Measurements from ENCODE around the gene DFFB. TPM values are rescaled to one million over a fixed set of nuclear protein-coding genes. Genes with fewer than 3 reads are reported as not detected.

The DFFB gene
- total and polyA plus RNA-seq, 9 of the 15 experiments (the other 6 are each of a cell fraction or from before 2014, with no cell fraction given), result 2.3 to 15.8 (median 11.5) TPM

DNA sequence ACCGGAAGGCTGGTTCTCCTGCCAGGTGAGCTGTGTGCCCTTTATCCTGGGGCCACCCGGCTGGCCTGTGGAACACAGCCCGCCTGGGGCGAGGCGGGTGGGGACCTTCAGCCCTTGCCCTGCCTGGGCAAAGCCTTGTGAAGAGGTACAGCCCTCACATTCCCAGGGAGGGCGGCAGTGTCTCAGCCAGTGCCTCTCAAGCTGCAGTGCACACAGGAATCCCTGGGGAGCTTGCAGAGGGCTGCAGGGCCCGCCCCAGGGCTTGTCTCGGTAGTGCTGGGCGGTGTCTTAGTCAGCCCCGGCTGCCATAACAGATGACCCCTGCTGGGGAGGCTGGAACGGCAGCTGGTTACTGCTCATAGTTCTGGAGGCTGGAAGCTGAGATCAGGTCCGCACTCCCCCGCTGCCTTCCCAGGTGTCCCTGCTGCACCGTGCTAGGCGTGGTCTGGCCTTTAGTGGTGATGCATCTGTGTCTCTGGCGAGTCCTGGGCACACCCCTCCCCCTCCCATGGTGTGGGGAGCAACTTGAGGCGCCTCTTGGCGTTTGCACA, 12.6 kb downstream of the DFFB start (continued):
- TF ChIP-seq, protein P1, sequence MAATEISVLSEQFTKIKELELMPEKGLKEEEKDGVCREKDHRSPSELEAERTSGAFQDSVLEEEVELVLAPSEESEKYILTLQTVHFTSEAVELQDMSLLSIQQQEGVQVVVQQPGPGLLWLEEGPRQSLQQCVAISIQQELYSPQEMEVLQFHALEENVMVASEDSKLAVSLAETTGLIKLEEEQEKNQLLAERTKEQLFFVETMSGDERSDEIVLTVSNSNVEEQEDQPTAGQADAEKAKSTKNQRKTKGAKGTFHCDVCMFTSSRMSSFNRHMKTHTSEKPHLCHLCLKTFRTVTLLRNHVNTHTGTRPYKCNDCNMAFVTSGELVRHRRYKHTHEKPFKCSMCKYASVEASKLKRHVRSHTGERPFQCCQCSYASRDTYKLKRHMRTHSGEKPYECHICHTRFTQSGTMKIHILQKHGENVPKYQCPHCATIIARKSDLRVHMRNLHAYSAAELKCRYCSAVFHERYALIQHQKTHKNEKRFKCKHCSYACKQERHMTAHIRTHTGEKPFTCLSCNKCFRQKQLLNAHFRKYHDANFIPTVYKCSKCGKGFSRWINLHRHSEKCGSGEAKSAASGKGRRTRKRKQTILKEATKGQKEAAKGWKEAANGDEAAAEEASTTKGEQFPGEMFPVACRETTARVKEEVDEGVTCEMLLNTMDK (IDR thresholded peaks at IDR 0.05; ENCODE audit: borderline replicate concordance, insufficient read depth, low read depth, low read length, poor library complexity, severe bottlenecking), result peak; percentile 47
- no peak for TF ChIP-seq BRD4 (IDR thresholded peaks at IDR 0.05)
- TF ChIP-seq PHF8 (IDR thresholded peaks at IDR 0.05; ENCODE audit: borderline replicate concordance, low read length), result peak; percentile 16; the same call in 1 of the 2 replicates
- TF ChIP-seq ZNF444 (CRISPR knock-in tag; IDR thresholded peaks at IDR 0.05), result no peak
- no peak for TF ChIP-seq PTTG1 (tag; IDR thresholded peaks at IDR 0.05; ENCODE audit: low read depth)
- TF ChIP-seq SOX6 (IDR thresholded peaks at IDR 0.05), result no peak
- TF ChIP-seq ESRRA (IDR thresholded peaks at IDR 0.05; ENCODE audit: borderline replicate concordance, low read depth), result no peak
- no peak for TF ChIP-seq SMARCA5 (IDR thresholded peaks at IDR 0.05)
- TF ChIP-seq, protein P2, sequence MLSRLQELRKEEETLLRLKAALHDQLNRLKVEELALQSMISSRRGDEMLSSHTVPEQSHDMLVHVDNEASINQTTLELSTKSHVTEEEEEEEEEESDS (CRISPR knock-in tag; IDR thresholded peaks at IDR 0.05), result no peak
- no peak for TF ChIP-seq ZNF583 (CRISPR knock-in tag; IDR thresholded peaks at IDR 0.05)
- TF ChIP-seq CREB1 (IDR thresholded peaks at IDR 0.05), result peak; percentile 23; the same call in 1 of the 2 replicates
- no peak for TF ChIP-seq CREB1 (CRISPR knock-in tag; IDR thresholded peaks at IDR 0.05)
- no peak for TF ChIP-seq BMI1 (IDR thresholded peaks at IDR 0.05; ENCODE audit: low read length)
- TF ChIP-seq FOXK2 (conservative IDR thresholded peaks at IDR 0.05 in 1 of 2, IDR thresholded peaks at IDR 0.05 in 1 of 2; ENCODE audit: low read depth in 2 of 2), result no peak
- TF ChIP-seq, protein P3, sequence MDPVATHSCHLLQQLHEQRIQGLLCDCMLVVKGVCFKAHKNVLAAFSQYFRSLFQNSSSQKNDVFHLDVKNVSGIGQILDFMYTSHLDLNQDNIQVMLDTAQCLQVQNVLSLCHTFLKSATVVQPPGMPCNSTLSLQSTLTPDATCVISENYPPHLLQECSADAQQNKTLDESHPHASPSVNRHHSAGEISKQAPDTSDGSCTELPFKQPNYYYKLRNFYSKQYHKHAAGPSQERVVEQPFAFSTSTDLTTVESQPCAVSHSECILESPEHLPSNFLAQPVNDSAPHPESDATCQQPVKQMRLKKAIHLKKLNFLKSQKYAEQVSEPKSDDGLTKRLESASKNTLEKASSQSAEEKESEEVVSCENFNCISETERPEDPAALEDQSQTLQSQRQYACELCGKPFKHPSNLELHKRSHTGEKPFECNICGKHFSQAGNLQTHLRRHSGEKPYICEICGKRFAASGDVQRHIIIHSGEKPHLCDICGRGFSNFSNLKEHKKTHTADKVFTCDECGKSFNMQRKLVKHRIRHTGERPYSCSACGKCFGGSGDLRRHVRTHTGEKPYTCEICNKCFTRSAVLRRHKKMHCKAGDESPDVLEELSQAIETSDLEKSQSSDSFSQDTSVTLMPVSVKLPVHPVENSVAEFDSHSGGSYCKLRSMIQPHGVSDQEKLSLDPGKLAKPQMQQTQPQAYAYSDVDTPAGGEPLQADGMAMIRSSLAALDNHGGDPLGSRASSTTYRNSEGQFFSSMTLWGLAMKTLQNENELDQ (CRISPR knock-in tag; IDR thresholded peaks at IDR 0.05; ENCODE audit: borderline replicate concordance), result no peak
- peak; percentile 63 for TF ChIP-seq CBFA2T2 (conservative IDR thresholded peaks at IDR 0.05)
- no peak for TF ChIP-seq RBM22 (IDR thresholded peaks at IDR 0.05; ENCODE audit: low read depth, low read length, poor library complexity, severe bottlenecking)
- no peak for TF ChIP-seq ATF1 (CRISPR knock-in tag; IDR thresholded peaks at IDR 0.05)
- TF ChIP-seq ATF1 (tag; IDR thresholded peaks at IDR 0.05), result peak; percentile 30; the same call in 1 of the 2 replicates
- TF ChIP-seq ZSCAN32 (CRISPR knock-in tag; IDR thresholded peaks at IDR 0.05), result no peak
- TF ChIP-seq SRSF9 (IDR thresholded peaks at IDR 0.05; ENCODE audit: borderline replicate concordance, low read depth, low read length), result no peak
- TF ChIP-seq, protein P4, sequence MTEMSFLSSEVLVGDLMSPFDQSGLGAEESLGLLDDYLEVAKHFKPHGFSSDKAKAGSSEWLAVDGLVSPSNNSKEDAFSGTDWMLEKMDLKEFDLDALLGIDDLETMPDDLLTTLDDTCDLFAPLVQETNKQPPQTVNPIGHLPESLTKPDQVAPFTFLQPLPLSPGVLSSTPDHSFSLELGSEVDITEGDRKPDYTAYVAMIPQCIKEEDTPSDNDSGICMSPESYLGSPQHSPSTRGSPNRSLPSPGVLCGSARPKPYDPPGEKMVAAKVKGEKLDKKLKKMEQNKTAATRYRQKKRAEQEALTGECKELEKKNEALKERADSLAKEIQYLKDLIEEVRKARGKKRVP (CRISPR knock-in tag; IDR thresholded peaks at IDR 0.05), result no peak
- TF ChIP-seq, protein P5, sequence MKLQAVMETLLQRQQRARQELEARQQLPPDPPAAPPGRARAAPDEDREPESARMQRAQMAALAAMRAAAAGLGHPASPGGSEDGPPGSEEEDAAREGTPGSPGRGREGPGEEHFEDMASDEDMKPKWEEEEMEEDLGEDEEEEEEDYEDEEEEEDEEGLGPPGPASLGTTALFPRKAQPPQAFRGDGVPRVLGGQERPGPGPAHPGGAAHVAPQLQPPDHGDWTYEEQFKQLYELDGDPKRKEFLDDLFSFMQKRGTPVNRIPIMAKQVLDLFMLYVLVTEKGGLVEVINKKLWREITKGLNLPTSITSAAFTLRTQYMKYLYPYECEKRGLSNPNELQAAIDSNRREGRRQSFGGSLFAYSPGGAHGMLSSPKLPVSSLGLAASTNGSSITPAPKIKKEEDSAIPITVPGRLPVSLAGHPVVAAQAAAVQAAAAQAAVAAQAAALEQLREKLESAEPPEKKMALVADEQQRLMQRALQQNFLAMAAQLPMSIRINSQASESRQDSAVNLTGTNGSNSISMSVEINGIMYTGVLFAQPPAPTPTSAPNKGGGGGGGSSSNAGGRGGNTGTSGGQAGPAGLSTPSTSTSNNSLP (IDR thresholded peaks at IDR 0.05; ENCODE audit: borderline replicate concordance, low read depth, low read length), result no peak
- no peak for TF ChIP-seq STAT5B (CRISPR knock-in tag; IDR thresholded peaks at IDR 0.05)

Measured in K562 (cell line).